H1 (cell line): ENCODE measurements around the gene ASTN2. TPM values are rescaled to one million over a fixed set of nuclear protein-coding genes. Genes with fewer than 3 reads are reported as not detected.

Experiments
- CTCF ChIA-PET: fragments of 300-600 bp; sonication (Branson Sonifier 250); formaldehyde crosslinking; loops from one replicate; lab custom pipeline; 2021; ENCODE audit not compliant: partially characterized antibody; lab: Charles Lee
- POLR2A ChIA-PET: fragments of 300-600 bp; sonication (Branson Sonifier 250); formaldehyde crosslinking; loops from one replicate; lab custom pipeline; 2021; ENCODE audit warnings: inconsistent platforms; ENCODE audit not compliant: partially characterized antibody; lab: Charles Lee
- DNase-seq, 2 experiments: peaks; one replicate each; pipeline versions ENCODE4 v3.0.0 to v3.0.0-alpha.2; 2010 to 2022; ENCODE audit warnings: low spot score in 2 of 2, low read depth in 1 of 2, mixed read lengths in 1 of 2
- FAIRE-seq: peaks from 2 replicates; lab custom pipeline; 2011; peaks lifted over from hg19 to GRCh38; lab: Jason Lieb, UNC
- H2AFZ ChIP-seq: 2 replicates; pipeline ENCODE4 v1.8.1; 2012; ENCODE audit warnings: low read length, inconsistent platforms
- H2AK5ac ChIP-seq: 2 replicates; pipeline ENCODE4 v1.6.1; 2013; ENCODE audit warnings: low read depth, low read length
- H2BK120ac ChIP-seq: replicated peaks from 2 replicates; pipeline ENCODE3; 2013; ENCODE audit warnings: low read depth, low read length, inconsistent platforms
- H2BK12ac ChIP-seq: 2 replicates; pipeline ENCODE4 v1.6.1; 2013; ENCODE audit warnings: low read depth, low read length
- H2BK15ac ChIP-seq: 2 replicates; pipeline ENCODE4 v1.6.1; 2013; ENCODE audit warnings: low read length
- H2BK20ac ChIP-seq: 2 replicates; pipeline ENCODE4 v1.6.1; 2013; ENCODE audit warnings: low read length
- H2BK5ac ChIP-seq: 2 replicates; pipeline ENCODE4 v1.6.1; 2013; ENCODE audit warnings: low read depth, low read length
- H3K14ac ChIP-seq: 2 replicates; pipeline ENCODE4 v1.6.1; 2013; ENCODE audit warnings: inconsistent platforms; ENCODE audit not compliant: insufficient read length
- H3K18ac ChIP-seq: 2 replicates; pipeline ENCODE4 v1.6.1; 2013; ENCODE audit warnings: low read length; ENCODE audit errors: extremely low read depth
- H3K23ac ChIP-seq: 2 replicates; pipeline ENCODE4 v1.6.1; 2013; ENCODE audit warnings: inconsistent platforms; ENCODE audit not compliant: insufficient read length
- H3K23me2 ChIP-seq: 2 replicates; pipeline ENCODE4 v1.6.1; 2013; ENCODE audit warnings: low read depth, low read length
- H3K27ac ChIP-seq: 2 replicates; pipeline ENCODE4 v1.6.1; 2011; ENCODE audit warnings: low read depth, low read length, inconsistent platforms
- H3K27me3 ChIP-seq, 4 experiments: replicated peaks in 1 of 4; 1 replicate in 1 of 4; 2 replicates in 3 of 4; pipeline versions ENCODE4 v1.6.1 to v1.8.1; 2011 to 2013; ENCODE audit warnings: low read length in 3 of 4, mild to moderate bottlenecking in 3 of 4, inconsistent platforms in 2 of 4, mixed read lengths in 2 of 4, moderate library complexity in 1 of 4; ENCODE audit not compliant: control insufficient read depth in 3 of 4, insufficient read depth in 3 of 4; ENCODE audit errors: extremely low read depth in 1 of 4
- H3K36me3 ChIP-seq, 4 experiments: 2 replicates each; pipeline versions ENCODE4 v1.6.1 to v1.8.1; 2011 to 2013; ENCODE audit warnings: mild to moderate bottlenecking in 4 of 4, low read length in 3 of 4, moderate library complexity in 2 of 4, control low read depth in 1 of 4, inconsistent platforms in 1 of 4; ENCODE audit not compliant: insufficient read depth in 4 of 4, control insufficient read depth in 2 of 4
- H3K4ac ChIP-seq: replicated peaks from 2 replicates; pipeline ENCODE3; 2013; ENCODE audit warnings: low read length, low read depth, mixed read lengths, inconsistent platforms; ENCODE audit not compliant: insufficient read length
- H3K4me1 ChIP-seq, 4 experiments: replicated peaks in 1 of 4; 1 replicate in 1 of 4; 2 replicates in 3 of 4; pipeline versions ENCODE4 v1.6.1 to v1.8.1; 2011 to 2013; ENCODE audit warnings: low read length in 3 of 4, inconsistent platforms in 2 of 4, mixed read lengths in 1 of 4; ENCODE audit not compliant: insufficient read depth in 4 of 4, control insufficient read depth in 3 of 4
- H3K4me2 ChIP-seq, 2 experiments: 2 replicates each; pipeline versions ENCODE4 v1.6.1 to v1.8.1; 2011 to 2013; ENCODE audit warnings: low read depth in 2 of 2, low read length in 2 of 2, control low read depth in 1 of 2, inconsistent platforms in 1 of 2, mild to moderate bottlenecking in 1 of 2; ENCODE audit not compliant: insufficient read depth in 1 of 2
- H3K4me3 ChIP-seq, 4 experiments: fragments of 200-600, 300-600 bp in 1 of 4; sonication (generic), shearing (Covaris generic), sonication (Bioruptor Twin) in 1 of 4; 2 replicates each; pipeline versions ENCODE4 v1.5.1 to v1.8.1; 2011 to 2016; ENCODE audit warnings: low read length in 4 of 4, low read depth in 3 of 4, control low read depth in 2 of 4, inconsistent platforms in 2 of 4, mild to moderate bottlenecking in 2 of 4, mixed read lengths in 1 of 4, moderate library complexity in 1 of 4; ENCODE audit not compliant: insufficient read depth in 2 of 4; ENCODE audit errors: extremely low read depth in 1 of 4
- H3K56ac ChIP-seq: replicated peaks from 2 replicates; pipeline ENCODE3; 2013; ENCODE audit warnings: low read depth, mild to moderate bottlenecking, mixed read lengths, low read length, inconsistent platforms; ENCODE audit not compliant: insufficient read length
- H3K79me1 ChIP-seq: 2 replicates; pipeline ENCODE4 v1.6.1; 2013; ENCODE audit warnings: low read depth, low read length, control low read depth
- H3K79me2 ChIP-seq, 2 experiments: 2 replicates each; pipeline versions ENCODE4 v1.6.1 to v1.8.1; 2012 to 2013; ENCODE audit warnings: low read length in 2 of 2, mild to moderate bottlenecking in 2 of 2, inconsistent platforms in 1 of 2; ENCODE audit not compliant: insufficient read depth in 2 of 2, control insufficient read depth in 1 of 2
- H3K9ac ChIP-seq, 4 experiments: replicated peaks in 1 of 4; 1 replicate in 1 of 4; 2 replicates in 3 of 4; pipeline versions ENCODE4 v1.6.1 to v1.8.1; 2011 to 2013; ENCODE audit warnings: low read depth in 3 of 4, low read length in 3 of 4, control low read depth in 2 of 4, mild to moderate bottlenecking in 2 of 4, moderate library complexity in 2 of 4, inconsistent platforms in 1 of 4; ENCODE audit errors: extremely low read depth in 1 of 4
- H3K9me3 ChIP-seq, 2 experiments: 2 replicates each; pipeline versions ENCODE4 v1.6.1 to v1.8.1; 2012 to 2013; ENCODE audit warnings: mild to moderate bottlenecking in 2 of 2, moderate library complexity in 2 of 2, control low read depth in 1 of 2, inconsistent platforms in 1 of 2, low read depth in 1 of 2, low read length in 1 of 2, mixed read lengths in 1 of 2; ENCODE audit not compliant: insufficient read depth in 2 of 2
- H4K20me1 ChIP-seq, 2 experiments: replicated peaks in 1 of 2; 2 replicates each; pipeline versions ENCODE3 to v1.8.1; 2011 to 2013; ENCODE audit warnings: inconsistent platforms in 2 of 2, low read length in 2 of 2, mild to moderate bottlenecking in 1 of 2; ENCODE audit not compliant: insufficient read depth in 2 of 2, control insufficient read depth in 1 of 2
- H4K5ac ChIP-seq: 2 replicates; pipeline ENCODE4 v1.6.1; 2013; ENCODE audit warnings: low read length, low read depth, mixed read lengths, inconsistent platforms; ENCODE audit not compliant: insufficient read length
- H4K8ac ChIP-seq: 2 replicates; pipeline ENCODE4 v1.8.0; 2013; ENCODE audit warnings: mild to moderate bottlenecking, moderate library complexity, low read length, inconsistent platforms; ENCODE audit not compliant: insufficient read depth; ENCODE audit errors: extremely low read depth
- H4K91ac ChIP-seq: replicated peaks from 2 replicates; pipeline ENCODE3; 2013; ENCODE audit warnings: low read length, mixed read lengths, inconsistent platforms; ENCODE audit not compliant: insufficient read length
- BACH1 ChIP-seq: IDR thresholded peaks from 2 replicates; pipeline ENCODE4 v1.6.1; 2012; ENCODE audit warnings: low read length, improper control_type of control experiment
- CEBPB ChIP-seq: IDR thresholded peaks from 2 replicates; pipeline ENCODE4 v1.6.1; 2012; ENCODE audit warnings: low read depth, low read length
- HDAC6 ChIP-seq: IDR thresholded peaks from one replicate; pipeline ENCODE4 v1.7.1; 2012; ENCODE audit warnings: low read depth, mild to moderate bottlenecking, inconsistent platforms, low read length, moderate library complexity
- PHF8 ChIP-seq: fragments of 200-600 bp; sonication (generic); conservative IDR thresholded peaks from 2 replicates; pipeline ENCODE4 v1.7.1; 2012; ENCODE audit warnings: low read depth, mild to moderate bottlenecking, inconsistent platforms, low read length, moderate library complexity
- RXRA ChIP-seq: IDR thresholded peaks from 2 replicates; pipeline ENCODE4 v1.6.1; 2011; ENCODE audit warnings: low read depth, mild to moderate bottlenecking, low read length, moderate library complexity; ENCODE audit not compliant: insufficient read depth
- USF2 ChIP-seq: IDR thresholded peaks from 2 replicates; pipeline ENCODE4 v1.6.1; 2011; ENCODE audit warnings: low read length, improper control_type of control experiment
- WGBS, 2 experiments: shearing (Covaris generic) in 1 of 2; methylation state at CpG; one replicate each; pipeline versions ENCODE4 v1.1.6 to v1.1.7; 2013 to 2015; ENCODE audit warnings: low lambda C conversion rate in 2 of 2, mixed read lengths in 2 of 2, inconsistent platforms in 1 of 2, low coverage in 1 of 2, missing lambda C conversion rate in 1 of 2; ENCODE audit not compliant: insufficient replicate concordance in 2 of 2, insufficient coverage in 1 of 2, insufficient read length in 1 of 2; ENCODE audit errors: extremely low coverage in 1 of 2, missing lambda C conversion rate in 1 of 2; 5-methylcytosine and 5-hydroxymethylcytosine counted together
- polyA plus RNA-seq, 7 experiments: library from polyadenylated mRNA; depleted of rRNA in 3 of 7; stranded (reverse) in 5 of 7; unstranded in 2 of 7; fragments of >200 nt in 5 of 7; fragments of 200-250 nt in 2 of 7; gene quantifications; 1 replicate in 5 of 7; 2 replicates in 1 of 7; 4 replicates in 1 of 7; pipeline versions ENCODE4 v1.2.1 to v1.2.3, GENCODE V29; 2011 to 2013; ENCODE audit warnings: missing spikeins in 2 of 7, mixed read lengths in 2 of 7
- total RNA-seq: library from RNA; stranded (reverse); fragmentation: NEBNext Ultra II Directional; extraction: Animal tissue kit (Norgen Biotek cat#: 25700); gene quantifications from 2 replicates; pipeline ENCODE4 v1.2.1, GENCODE V29; 2021

Gene ASTN2
- total and polyA plus RNA-seq, 2 of the 8 experiments (the other 6 are each of a cell fraction or from before 2014, with no cell fraction given) = 8.2 to 13.7 TPM

- POLR2A ChIA-PET = no interaction called here
- H2BK5ac ChIP-seq = no peak overlapping the region
- no peak overlapping the region for H2BK120ac ChIP-seq
- H3K56ac ChIP-seq = no peak overlapping the region
- no peaks in the 10 kb centered on the region for H3K79me1 ChIP-seq
- CTCF ChIA-PET = interaction anchor here (1.5 kb wide), 1 partner anchor 11 kb away, joined by 3 read pairs; no protein-coding TSS in a partner anchor
- no peak overlapping the region for H4K5ac ChIP-seq
- no peak overlapping the region for H2BK20ac ChIP-seq
- H2AK5ac ChIP-seq = no peak overlapping the region
- H3K9me3 ChIP-seq = no peaks in the 10 kb centered on the region
- H4K8ac ChIP-seq = no peak overlapping the region
- no peak overlapping the region for H2BK12ac ChIP-seq
- H3K27ac ChIP-seq = no peak overlapping the region
- no peaks in the 10 kb centered on the region for H3K79me2 ChIP-seq
- no peak overlapping the region for H3K23ac ChIP-seq
- no peak overlapping the region for H3K9ac ChIP-seq
- H3K4me3 ChIP-seq = no peak overlapping the region
- no peak for FAIRE-seq
- H3K36me3 ChIP-seq = no peaks in the 10 kb centered on the region
- no peak overlapping the region for H3K4me2 ChIP-seq
- no peak overlapping the region for H3K4ac ChIP-seq
- H4K20me1 ChIP-seq = peaks cover 0 to 4% of the 10 kb centered on the region in 2 experiments
- no peak for DNase-seq
- H3K4me1 ChIP-seq = no peaks in the 10 kb centered on the region
- H2AFZ ChIP-seq = no peak overlapping the region
- no peaks in the 10 kb centered on the region for H3K27me3 ChIP-seq
- H3K14ac ChIP-seq = no peak overlapping the region
- H4K91ac ChIP-seq = no peak overlapping the region
- WGBS, 2 experiments = 85% methylated on average over 8 of the region's 8 CpGs; no CpG with 5 or more reads in 1 of the 2 experiments
- H3K23me2 ChIP-seq = peaks cover 9% of the 10 kb centered on the region; the same call in 1 of the 2 replicates
- H2BK15ac ChIP-seq = no peak overlapping the region
- H3K18ac ChIP-seq = no peak overlapping the region
- TF ChIP-seq RXRA (no peak), CEBPB (no peak), BACH1 (no peak), PHF8 (no peak), USF2 (no peak), HDAC6 (no peak)
These were observed 647.6 kb downstream of the ASTN2 start for GRCh38 chr9:116767219-116767618.
